GM23338 (cell line): ENCODE results near the gene GPATCH2. TPM values are rescaled to one million over a fixed set of nuclear protein-coding genes. Genes with fewer than 3 reads are reported as not detected.

Experiments
- ATAC-seq: fragments of 200-7000 bp; cut with Tn5 transposase; 3 replicates; pipeline ENCODE4 v1.9.1; 2020
- DNase-seq: peaks from one replicate; pipeline ENCODE4 v3.0.0-alpha.2; 2015; ENCODE audit warnings: low spot score
- H2AFZ ChIP-seq: fragments of 200-600 bp; sonication (generic); 2 replicates; pipeline ENCODE4 v1.8.0; 2016; ENCODE audit warnings: antibody characterized with exemption, mild to moderate bottlenecking, moderate library complexity
- H3F3A ChIP-seq: fragments of 200-600 bp; sonication (generic); replicated peaks from 2 replicates; pipeline ENCODE4 v1.8.0; 2017; ENCODE audit warnings: antibody characterized with exemption, mixed run types, low read depth
- H3K27ac ChIP-seq: fragments of 200-600 bp; sonication (generic); 2 replicates; pipeline ENCODE4 v1.6.1; 2016; ENCODE audit warnings: low read depth
- H3K27me3 ChIP-seq: fragments of 200-600 bp; sonication (generic); 2 replicates; pipeline ENCODE4 v1.8.0; 2016; ENCODE audit warnings: mild to moderate bottlenecking, mixed run types, moderate library complexity; ENCODE audit not compliant: insufficient read depth
- H3K36me3 ChIP-seq: fragments of 200-600 bp; sonication (generic); 2 replicates; pipeline ENCODE4 v1.8.0; 2016; ENCODE audit warnings: mild to moderate bottlenecking; ENCODE audit not compliant: insufficient read depth
- H3K4me1 ChIP-seq: fragments of 200-600 bp; sonication (generic); 2 replicates; pipeline ENCODE4 v1.8.0; 2016; ENCODE audit warnings: mild to moderate bottlenecking, moderate library complexity; ENCODE audit not compliant: insufficient read depth
- H3K4me2 ChIP-seq: fragments of 200-600 bp; sonication (generic); 2 replicates; pipeline ENCODE4 v1.7.1; 2017; ENCODE audit warnings: mixed run types
- H3K4me3 ChIP-seq: fragments of 200-600 bp; sonication (generic); 2 replicates; pipeline ENCODE4 v1.6.1; 2016; ENCODE audit warnings: mixed run types
- H3K79me2 ChIP-seq: fragments of 200-600 bp; sonication (generic); replicated peaks from 2 replicates; pipeline ENCODE4 v1.8.0; 2017; ENCODE audit warnings: mild to moderate bottlenecking; ENCODE audit not compliant: insufficient read depth
- H3K9me2 ChIP-seq: fragments of 200-600 bp; sonication (generic); 2 replicates; pipeline ENCODE4 v1.8.0; 2017; ENCODE audit not compliant: insufficient read depth
- H4K20me1 ChIP-seq: fragments of 200-600 bp; sonication (generic); replicated peaks from 2 replicates; pipeline ENCODE4 v1.8.0; 2017; ENCODE audit warnings: mild to moderate bottlenecking; ENCODE audit not compliant: insufficient read depth
- H3K27ac Mint-ChIP-seq: 2 replicates; pipeline ENCODE4 v1.8.0; 2020; ENCODE audit warnings: inconsistent platforms, mild to moderate bottlenecking, moderate library complexity, mixed read lengths
- H3K27me3 Mint-ChIP-seq: 3 replicates; pipeline ENCODE4 v1.8.0; 2022; ENCODE audit warnings: low read depth, mild to moderate bottlenecking, moderate library complexity, mixed read lengths, inconsistent platforms; ENCODE audit not compliant: insufficient read depth, poor library complexity
- H3K36me3 Mint-ChIP-seq: 3 replicates; pipeline ENCODE4 v1.8.0; 2021; ENCODE audit warnings: low read depth, mild to moderate bottlenecking, inconsistent platforms, moderate library complexity, mixed read lengths
- H3K4me1 Mint-ChIP-seq: 3 replicates; pipeline ENCODE4 v1.8.0; 2020; ENCODE audit warnings: mild to moderate bottlenecking, inconsistent platforms, mixed read lengths
- H3K4me3 Mint-ChIP-seq: 3 replicates; pipeline ENCODE4 v1.8.0; 2021; ENCODE audit warnings: moderate library complexity, mild to moderate bottlenecking, inconsistent platforms, mixed read lengths
- H3K9me3 Mint-ChIP-seq: 3 replicates; pipeline ENCODE4 v1.8.0; 2020; ENCODE audit warnings: moderate library complexity, mild to moderate bottlenecking, inconsistent platforms, mixed read lengths
- CREB1 ChIP-seq: fragments of 250-450 bp; sonication (Bioruptor Pico); IDR thresholded peaks from 2 replicates; pipeline ENCODE4 v1.5.0; 2020; ENCODE audit warnings: low read depth, mild to moderate bottlenecking, moderate library complexity
- CTCF ChIP-seq, 2 experiments: fragments of 200-600 bp in 1 of 2; sonication (generic) in 1 of 2; conservative IDR thresholded peaks; 2 replicates each; pipeline versions ENCODE4 v1.5.1 to v1.6.1; 2016 to 2017; ENCODE audit warnings: antibody characterized with exemption in 2 of 2, low read depth in 2 of 2, mild to moderate bottlenecking in 2 of 2, moderate library complexity in 1 of 2
- EZH2 ChIP-seq: fragments of 200-600 bp; sonication (generic); IDR thresholded peaks from one replicate; pipeline ENCODE4 v1.8.0; 2017; ENCODE audit warnings: antibody characterized with exemption, mild to moderate bottlenecking, low read depth; ENCODE audit not compliant: unreplicated experiment
- EZH2phosphoT487 ChIP-seq: fragments of 200-600 bp; sonication (generic); IDR thresholded peaks from one replicate; pipeline ENCODE4 v1.8.1; 2018; ENCODE audit warnings: antibody characterized with exemption; ENCODE audit not compliant: unreplicated experiment
- JUNB ChIP-seq: IDR thresholded peaks from one replicate; pipeline ENCODE4 v1.6.1; 2016; ENCODE audit warnings: antibody characterized with exemption; ENCODE audit not compliant: unreplicated experiment
- NANOG ChIP-seq: IDR thresholded peaks from 2 replicates; pipeline ENCODE4 v1.6.1; 2016; ENCODE audit warnings: antibody characterized with exemption, borderline replicate concordance
- POLR2AphosphoS5 ChIP-seq: IDR thresholded peaks from 2 replicates; pipeline ENCODE4 v1.6.1; 2016; ENCODE audit warnings: antibody characterized with exemption, low read depth
- STAT1 ChIP-seq: IDR thresholded peaks from one replicate; pipeline ENCODE4 v1.6.1; 2016; ENCODE audit warnings: antibody characterized with exemption; ENCODE audit not compliant: unreplicated experiment
- ZNF114 ChIP-seq: fragments of 250-450 bp; sonication (Bioruptor Pico); IDR thresholded peaks from 2 replicates; pipeline ENCODE4 v1.5.0; 2020; ENCODE audit warnings: mild to moderate bottlenecking, moderate library complexity
- ZNF331 ChIP-seq: fragments of 250-450 bp; sonication (Bioruptor Pico); IDR thresholded peaks from 2 replicates; pipeline ENCODE4 v1.5.0; 2020; ENCODE audit warnings: low read depth, mild to moderate bottlenecking, moderate library complexity
- polyA plus RNA-seq: library from polyadenylated mRNA; unstranded; fragments of >200 nt; fragmentation: Nextera tagmentation; extraction: Ambion mirVana; gene quantifications from 2 replicates; pipeline ENCODE4 v1.2.1, GENCODE V29; 2016
- total RNA-seq: library from RNA; depleted of rRNA; stranded (reverse); fragments of >200 nt; shearing (Covaris generic); gene quantifications from 2 replicates; pipeline ENCODE4 v1.2.3, GENCODE V29; 2014
- TF ChIP-seq, protein P1 (sequence below): IDR thresholded peaks from 2 replicates; pipeline ENCODE4 v1.6.1; 2016; ENCODE audit warnings: antibody characterized with exemption

The GPATCH2 gene
- total and polyA plus RNA-seq, 2 experiments from 2014 or later: 12.3 to 26.7 TPM

- no peak for TF ChIP-seq POLR2AphosphoS5
These were observed 195.7 kb downstream of the GPATCH2 start (continued) for GRCh38 chr1:217435204-217435603.

- no peak overlapping the region for H3K27ac ChIP-seq
These were observed 197.2 kb downstream of the GPATCH2 start for GRCh38 chr1:217433664-217434063.

DNA sequence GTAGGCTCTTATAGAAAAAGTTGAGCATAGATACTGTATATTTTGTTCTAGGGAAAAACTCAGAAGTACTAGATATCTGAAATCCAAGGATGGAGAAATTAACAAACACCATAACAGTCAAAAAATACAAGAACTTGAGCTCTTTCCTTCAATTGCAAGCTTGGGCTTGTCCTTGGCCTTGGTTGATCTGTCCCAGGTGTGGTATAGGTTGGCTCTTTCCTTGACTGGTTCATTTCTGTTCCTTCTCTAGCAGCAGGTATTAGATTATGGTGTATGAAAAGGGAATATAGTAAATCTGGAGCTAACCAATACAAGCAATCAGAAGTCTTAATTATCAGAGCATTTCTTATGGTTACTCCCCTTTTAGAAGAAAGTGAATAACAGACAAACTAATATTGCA lies 198.6 kb downstream of the GPATCH2 start:
- DNase-seq (no peak), ATAC-seq (no peak)
- H3K36me3 Mint-ChIP-seq: 0 out of 3 replicates have a peak, but pooled peaks cover 4% of the 10 kb centered on the region
- Histone ChIP-seq H3K9me2 (no peaks in the 10 kb centered on the region), H3K4me2 (no peak overlapping the region), H3K27me3 (no peaks in the 10 kb centered on the region), H4K20me1 (no peaks in the 10 kb centered on the region), H3K4me1 (peaks cover 9% of the 10 kb centered on the region; the same call in 1 of the 2 replicates), H3K36me3 (no peaks in the 10 kb centered on the region), H3K79me2 (no peaks in the 10 kb centered on the region), H3F3A (no peaks in the 10 kb centered on the region), H2AFZ (no peak overlapping the region), H3K4me3 (no peak overlapping the region), H3K27ac (no peak overlapping the region)
- no peaks in the 10 kb centered on the region for H3K9me3 Mint-ChIP-seq
- no peaks in the 10 kb centered on the region for H3K27me3 Mint-ChIP-seq
- H3K4me3 Mint-ChIP-seq: no peak overlapping the region
- H3K27ac Mint-ChIP-seq: no peak overlapping the region
- H3K4me1 Mint-ChIP-seq: peaks cover 11% of the 10 kb centered on the region
- TF ChIP-seq EZH2 (no peak), STAT1 (no peak), EZH2phosphoT487 (no peak), NANOG (no peak), ZNF331 (CRISPR knock-in tag) (no peak), ZNF114 (CRISPR knock-in tag) (no peak)
- TF ChIP-seq, protein P1, sequence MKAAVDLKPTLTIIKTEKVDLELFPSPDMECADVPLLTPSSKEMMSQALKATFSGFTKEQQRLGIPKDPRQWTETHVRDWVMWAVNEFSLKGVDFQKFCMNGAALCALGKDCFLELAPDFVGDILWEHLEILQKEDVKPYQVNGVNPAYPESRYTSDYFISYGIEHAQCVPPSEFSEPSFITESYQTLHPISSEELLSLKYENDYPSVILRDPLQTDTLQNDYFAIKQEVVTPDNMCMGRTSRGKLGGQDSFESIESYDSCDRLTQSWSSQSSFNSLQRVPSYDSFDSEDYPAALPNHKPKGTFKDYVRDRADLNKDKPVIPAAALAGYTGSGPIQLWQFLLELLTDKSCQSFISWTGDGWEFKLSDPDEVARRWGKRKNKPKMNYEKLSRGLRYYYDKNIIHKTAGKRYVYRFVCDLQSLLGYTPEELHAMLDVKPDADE: no peak

More at GRCh38 chr1:217433664-217434063, 197.2 kb downstream of the GPATCH2 start:
- H3K9me2 ChIP-seq: peaks cover 7% of the 10 kb centered on the region; the same call in 1 of the 2 replicates
- H3K36me3 Mint-ChIP-seq: peaks cover 7% of the 10 kb centered on the region; the same call in 1 of the 3 replicates
- peaks cover 9% of the 10 kb centered on the region for H3K4me1 ChIP-seq
- no peaks in the 10 kb centered on the region for H4K20me1 ChIP-seq
- H2AFZ ChIP-seq: no peak overlapping the region
- no peak overlapping the region for H3K4me3 ChIP-seq
- TF ChIP-seq EZH2: no peak
- no peak for TF ChIP-seq NANOG
- TF ChIP-seq JUNB: no peak
- TF ChIP-seq CREB1 (CRISPR knock-in tag): no peak
- no peak for TF ChIP-seq ZNF331 (CRISPR knock-in tag)
- no peak for TF ChIP-seq CTCF (conservative IDR thresholded peaks at IDR 0.05; ENCODE audit: low read depth in 2 of 2)
- no peak for TF ChIP-seq ZNF114 (CRISPR knock-in tag)
- TF ChIP-seq, protein P1: no peak
- no peak for TF ChIP-seq STAT1
- TF ChIP-seq POLR2AphosphoS5: no peak
- H3K4me1 Mint-ChIP-seq: peaks cover 11% of the 10 kb centered on the region
- no peaks in the 10 kb centered on the region for H3K27me3 Mint-ChIP-seq
- DNase-seq: no peak
- no peak overlapping the region for H3K4me2 ChIP-seq
- H3F3A ChIP-seq: no peaks in the 10 kb centered on the region
- H3K27ac Mint-ChIP-seq: no peak overlapping the region
- no peaks in the 10 kb centered on the region for H3K79me2 ChIP-seq
- no peaks in the 10 kb centered on the region for H3K9me3 Mint-ChIP-seq
- ATAC-seq: no peak
- H3K4me3 Mint-ChIP-seq: no peak overlapping the region
- H3K27me3 ChIP-seq: no peaks in the 10 kb centered on the region
- H3K36me3 ChIP-seq: no peaks in the 10 kb centered on the region
